GM23338 (cell line): Measurements from ENCODE around the gene RUNX1. TPM values are rescaled to one million over a fixed set of nuclear protein-coding genes. Genes with fewer than 3 reads are reported as not detected.

Experiments used
- ATAC-seq: fragments of 200-7000 bp; cut with Tn5 transposase; 3 replicates; pipeline ENCODE4 v1.9.1; 2020
- DNase-seq: peaks from one replicate; pipeline ENCODE4 v3.0.0-alpha.2; 2015; ENCODE audit warnings: low spot score
- H2AFZ ChIP-seq: fragments of 200-600 bp; sonication (generic); 2 replicates; pipeline ENCODE4 v1.8.0; 2016; ENCODE audit warnings: antibody characterized with exemption, mild to moderate bottlenecking, moderate library complexity
- H3F3A ChIP-seq: fragments of 200-600 bp; sonication (generic); replicated peaks from 2 replicates; pipeline ENCODE4 v1.8.0; 2017; ENCODE audit warnings: antibody characterized with exemption, mixed run types, low read depth
- H3K27ac ChIP-seq: fragments of 200-600 bp; sonication (generic); 2 replicates; pipeline ENCODE4 v1.6.1; 2016; ENCODE audit warnings: low read depth
- H3K27me3 ChIP-seq: fragments of 200-600 bp; sonication (generic); 2 replicates; pipeline ENCODE4 v1.8.0; 2016; ENCODE audit warnings: mild to moderate bottlenecking, mixed run types, moderate library complexity; ENCODE audit not compliant: insufficient read depth
- H3K36me3 ChIP-seq: fragments of 200-600 bp; sonication (generic); 2 replicates; pipeline ENCODE4 v1.8.0; 2016; ENCODE audit warnings: mild to moderate bottlenecking; ENCODE audit not compliant: insufficient read depth
- H3K4me1 ChIP-seq: fragments of 200-600 bp; sonication (generic); 2 replicates; pipeline ENCODE4 v1.8.0; 2016; ENCODE audit warnings: mild to moderate bottlenecking, moderate library complexity; ENCODE audit not compliant: insufficient read depth
- H3K4me2 ChIP-seq: fragments of 200-600 bp; sonication (generic); 2 replicates; pipeline ENCODE4 v1.7.1; 2017; ENCODE audit warnings: mixed run types
- H3K4me3 ChIP-seq: fragments of 200-600 bp; sonication (generic); 2 replicates; pipeline ENCODE4 v1.6.1; 2016; ENCODE audit warnings: mixed run types
- H3K79me2 ChIP-seq: fragments of 200-600 bp; sonication (generic); replicated peaks from 2 replicates; pipeline ENCODE4 v1.8.0; 2017; ENCODE audit warnings: mild to moderate bottlenecking; ENCODE audit not compliant: insufficient read depth
- H3K9me2 ChIP-seq: fragments of 200-600 bp; sonication (generic); 2 replicates; pipeline ENCODE4 v1.8.0; 2017; ENCODE audit not compliant: insufficient read depth
- H4K20me1 ChIP-seq: fragments of 200-600 bp; sonication (generic); replicated peaks from 2 replicates; pipeline ENCODE4 v1.8.0; 2017; ENCODE audit warnings: mild to moderate bottlenecking; ENCODE audit not compliant: insufficient read depth
- H3K27ac Mint-ChIP-seq: 2 replicates; pipeline ENCODE4 v1.8.0; 2020; ENCODE audit warnings: inconsistent platforms, mild to moderate bottlenecking, moderate library complexity, mixed read lengths
- H3K27me3 Mint-ChIP-seq: 3 replicates; pipeline ENCODE4 v1.8.0; 2022; ENCODE audit warnings: low read depth, mild to moderate bottlenecking, moderate library complexity, mixed read lengths, inconsistent platforms; ENCODE audit not compliant: insufficient read depth, poor library complexity
- H3K36me3 Mint-ChIP-seq: 3 replicates; pipeline ENCODE4 v1.8.0; 2021; ENCODE audit warnings: low read depth, mild to moderate bottlenecking, inconsistent platforms, moderate library complexity, mixed read lengths
- H3K4me1 Mint-ChIP-seq: 3 replicates; pipeline ENCODE4 v1.8.0; 2020; ENCODE audit warnings: mild to moderate bottlenecking, inconsistent platforms, mixed read lengths
- H3K4me3 Mint-ChIP-seq: 3 replicates; pipeline ENCODE4 v1.8.0; 2021; ENCODE audit warnings: moderate library complexity, mild to moderate bottlenecking, inconsistent platforms, mixed read lengths
- H3K9me3 Mint-ChIP-seq: 3 replicates; pipeline ENCODE4 v1.8.0; 2020; ENCODE audit warnings: moderate library complexity, mild to moderate bottlenecking, inconsistent platforms, mixed read lengths
- CREB1 ChIP-seq: fragments of 250-450 bp; sonication (Bioruptor Pico); IDR thresholded peaks from 2 replicates; pipeline ENCODE4 v1.5.0; 2020; ENCODE audit warnings: low read depth, mild to moderate bottlenecking, moderate library complexity
- CTCF ChIP-seq, 2 experiments: fragments of 200-600 bp in 1 of 2; sonication (generic) in 1 of 2; conservative IDR thresholded peaks; 2 replicates each; pipeline versions ENCODE4 v1.5.1 to v1.6.1; 2016 to 2017; ENCODE audit warnings: antibody characterized with exemption in 2 of 2, low read depth in 2 of 2, mild to moderate bottlenecking in 2 of 2, moderate library complexity in 1 of 2
- EZH2phosphoT487 ChIP-seq: fragments of 200-600 bp; sonication (generic); IDR thresholded peaks from one replicate; pipeline ENCODE4 v1.8.1; 2018; ENCODE audit warnings: antibody characterized with exemption; ENCODE audit not compliant: unreplicated experiment
- JUNB ChIP-seq: IDR thresholded peaks from one replicate; pipeline ENCODE4 v1.6.1; 2016; ENCODE audit warnings: antibody characterized with exemption; ENCODE audit not compliant: unreplicated experiment
- NANOG ChIP-seq: IDR thresholded peaks from 2 replicates; pipeline ENCODE4 v1.6.1; 2016; ENCODE audit warnings: antibody characterized with exemption, borderline replicate concordance
- POLR2AphosphoS5 ChIP-seq: IDR thresholded peaks from 2 replicates; pipeline ENCODE4 v1.6.1; 2016; ENCODE audit warnings: antibody characterized with exemption, low read depth
- STAT1 ChIP-seq: IDR thresholded peaks from one replicate; pipeline ENCODE4 v1.6.1; 2016; ENCODE audit warnings: antibody characterized with exemption; ENCODE audit not compliant: unreplicated experiment
- ZNF331 ChIP-seq: fragments of 250-450 bp; sonication (Bioruptor Pico); IDR thresholded peaks from 2 replicates; pipeline ENCODE4 v1.5.0; 2020; ENCODE audit warnings: low read depth, mild to moderate bottlenecking, moderate library complexity
- ZNF462 ChIP-seq: fragments of 250-450 bp; sonication (Bioruptor Pico); IDR thresholded peaks from 2 replicates; pipeline ENCODE4 v1.5.0; 2020; ENCODE audit warnings: mild to moderate bottlenecking, moderate library complexity
- polyA plus RNA-seq: library from polyadenylated mRNA; unstranded; fragments of >200 nt; fragmentation: Nextera tagmentation; extraction: Ambion mirVana; gene quantifications from 2 replicates; pipeline ENCODE4 v1.2.1, GENCODE V29; 2016
- total RNA-seq: library from RNA; depleted of rRNA; stranded (reverse); fragments of >200 nt; shearing (Covaris generic); gene quantifications from 2 replicates; pipeline ENCODE4 v1.2.3, GENCODE V29; 2014
- TF ChIP-seq, protein P1 (sequence below): IDR thresholded peaks from 2 replicates; pipeline ENCODE4 v1.6.1; 2016; ENCODE audit warnings: antibody characterized with exemption

RUNX1 gene
- total and polyA plus RNA-seq, 2 experiments from 2014 or later: 0.29 to 1.1 TPM

GRCh38 chr21:34865400-34866241 lies 183.5 kb downstream of the RUNX1 start:
- H3K36me3 Mint-ChIP-seq: no peaks in the 10 kb centered on the region
- Histone ChIP-seq H3K4me1 (peaks cover 7% of the 10 kb centered on the region), H3K4me2 (peak overlapping the region; percentile 31; the same call in 1 of the 2 replicates), H2AFZ (no peak overlapping the region), H3F3A (no peaks in the 10 kb centered on the region), H3K27me3 (peaks cover 64% of the 10 kb centered on the region), H3K9me2 (no peaks in the 10 kb centered on the region), H3K36me3 (no peaks in the 10 kb centered on the region), H3K4me3 (peak overlapping the region; percentile 1; the same call in 1 of the 2 replicates), H3K27ac (no peak overlapping the region), H4K20me1 (peaks cover 13% of the 10 kb centered on the region), H3K79me2 (no peaks in the 10 kb centered on the region)
- H3K4me3 Mint-ChIP-seq: peak overlapping the region; percentile 51
- no peak for TF ChIP-seq JUNB
- TF ChIP-seq, protein P1, sequence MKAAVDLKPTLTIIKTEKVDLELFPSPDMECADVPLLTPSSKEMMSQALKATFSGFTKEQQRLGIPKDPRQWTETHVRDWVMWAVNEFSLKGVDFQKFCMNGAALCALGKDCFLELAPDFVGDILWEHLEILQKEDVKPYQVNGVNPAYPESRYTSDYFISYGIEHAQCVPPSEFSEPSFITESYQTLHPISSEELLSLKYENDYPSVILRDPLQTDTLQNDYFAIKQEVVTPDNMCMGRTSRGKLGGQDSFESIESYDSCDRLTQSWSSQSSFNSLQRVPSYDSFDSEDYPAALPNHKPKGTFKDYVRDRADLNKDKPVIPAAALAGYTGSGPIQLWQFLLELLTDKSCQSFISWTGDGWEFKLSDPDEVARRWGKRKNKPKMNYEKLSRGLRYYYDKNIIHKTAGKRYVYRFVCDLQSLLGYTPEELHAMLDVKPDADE: no peak
- TF ChIP-seq EZH2phosphoT487: no peak
- TF ChIP-seq NANOG: no peak
- peak; percentile 61 for TF ChIP-seq POLR2AphosphoS5
- TF ChIP-seq ZNF331 (CRISPR knock-in tag): no peak
- TF ChIP-seq STAT1: no peak
- TF ChIP-seq ZNF462 (CRISPR knock-in tag): peak; percentile 32; the same call in 1 of the 2 replicates
- TF ChIP-seq CTCF (conservative IDR thresholded peaks at IDR 0.05; ENCODE audit: low read depth in 2 of 2): no peak
- peak; percentile 53; the same call in 1 of the 2 replicates for TF ChIP-seq CREB1 (CRISPR knock-in tag)
- H3K9me3 Mint-ChIP-seq: peaks cover 3% of the 10 kb centered on the region; the same call in 2 of the 3 replicates
- ATAC-seq (peak; percentile 90), DNase-seq (peak; percentile 93)
- H3K27me3 Mint-ChIP-seq: peaks cover 46% of the 10 kb centered on the region
- peaks cover 36% of the 10 kb centered on the region for H3K4me1 Mint-ChIP-seq
- no peak overlapping the region for H3K27ac Mint-ChIP-seq
